ENCODE measurements around the gene RFX8. TPM values are rescaled to one million over a fixed set of nuclear protein-coding genes. Genes with fewer than 3 reads are reported as not detected.

Gene RFX8
- total RNA-seq, 2 experiments from 2014 or later: 0.90 to 1.0 TPM

DNA sequence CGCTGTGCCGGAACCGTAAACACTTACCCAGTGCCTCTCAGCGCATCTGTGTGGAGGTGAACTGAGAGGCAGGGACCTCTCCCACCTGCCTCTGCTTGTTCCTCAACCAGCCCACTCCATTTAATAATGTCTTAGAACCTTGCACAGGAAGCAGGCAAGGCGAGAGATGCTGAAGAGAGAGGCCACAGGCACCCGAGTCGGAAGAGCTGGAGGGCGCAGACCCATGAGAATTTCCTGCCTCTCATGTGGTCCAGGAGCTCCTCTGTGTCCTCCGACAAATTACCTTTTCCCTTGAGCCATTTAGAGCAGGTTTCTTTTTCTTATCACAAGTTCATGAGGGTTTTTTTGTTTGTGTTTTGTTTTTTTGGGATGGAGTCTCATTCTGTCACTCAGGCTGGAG, 4.9 kb upstream of the RFX8 start:
- no peak for DNase-seq
- POLR2A ChIA-PET: no interaction called here
- H3K36me3 Mint-ChIP-seq: no peaks in the 10 kb centered on the region
- H3K27me3 Mint-ChIP-seq: peaks cover 2% of the 10 kb centered on the region
- H3K27ac Mint-ChIP-seq: no peak overlapping the region
- intact Hi-C loops (cut with micrococcal nuclease): loop anchor here (5.0 kb wide), 2 partner anchors 237 to 277 kb away; no protein-coding TSS in a partner anchor
- H3K4me1 Mint-ChIP-seq (ENCODE audit: low read depth): peaks cover 12% of the 10 kb centered on the region
- no peak overlapping the region for H3K4me3 Mint-ChIP-seq
- H3K9me3 Mint-ChIP-seq: no peaks in the 10 kb centered on the region
- CTCF ChIA-PET: no interaction called here

DNA sequence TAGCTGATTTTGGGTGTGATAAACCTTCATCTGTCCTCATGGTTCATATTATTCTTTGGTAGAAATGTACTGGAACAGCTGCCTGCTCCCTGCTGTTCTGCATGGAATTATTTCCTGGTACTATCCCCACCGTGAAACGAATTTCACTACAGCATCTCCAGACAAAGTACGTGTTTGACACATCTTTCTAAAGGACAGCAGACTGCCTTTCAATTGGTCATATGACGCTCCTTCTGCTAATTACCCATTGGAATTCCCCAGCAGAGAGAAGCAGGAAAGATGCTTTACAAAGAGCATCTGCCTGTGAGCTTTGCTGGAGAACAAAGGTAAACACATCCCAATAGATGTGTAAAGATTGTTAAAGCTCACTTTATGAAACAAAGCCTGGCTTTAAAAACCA, 4.4 kb upstream of the RFX8 start:
- Mint-ChIP-seq H3K9me3 (no peaks in the 10 kb centered on the region), H3K4me3 (no peak overlapping the region), H3K36me3 (no peaks in the 10 kb centered on the region), H3K27ac (no peak overlapping the region), H3K27me3 (peaks cover 2% of the 10 kb centered on the region), H3K4me1 (ENCODE audit: low read depth) (peaks cover 13% of the 10 kb centered on the region)
- intact Hi-C loops (cut with micrococcal nuclease): loop anchor here (5.0 kb wide), 2 partner anchors 238 to 278 kb away; no protein-coding TSS in a partner anchor
- CTCF ChIA-PET: no interaction called here
- DNase-seq: no peak
- POLR2A ChIA-PET: no interaction called here

DNA sequence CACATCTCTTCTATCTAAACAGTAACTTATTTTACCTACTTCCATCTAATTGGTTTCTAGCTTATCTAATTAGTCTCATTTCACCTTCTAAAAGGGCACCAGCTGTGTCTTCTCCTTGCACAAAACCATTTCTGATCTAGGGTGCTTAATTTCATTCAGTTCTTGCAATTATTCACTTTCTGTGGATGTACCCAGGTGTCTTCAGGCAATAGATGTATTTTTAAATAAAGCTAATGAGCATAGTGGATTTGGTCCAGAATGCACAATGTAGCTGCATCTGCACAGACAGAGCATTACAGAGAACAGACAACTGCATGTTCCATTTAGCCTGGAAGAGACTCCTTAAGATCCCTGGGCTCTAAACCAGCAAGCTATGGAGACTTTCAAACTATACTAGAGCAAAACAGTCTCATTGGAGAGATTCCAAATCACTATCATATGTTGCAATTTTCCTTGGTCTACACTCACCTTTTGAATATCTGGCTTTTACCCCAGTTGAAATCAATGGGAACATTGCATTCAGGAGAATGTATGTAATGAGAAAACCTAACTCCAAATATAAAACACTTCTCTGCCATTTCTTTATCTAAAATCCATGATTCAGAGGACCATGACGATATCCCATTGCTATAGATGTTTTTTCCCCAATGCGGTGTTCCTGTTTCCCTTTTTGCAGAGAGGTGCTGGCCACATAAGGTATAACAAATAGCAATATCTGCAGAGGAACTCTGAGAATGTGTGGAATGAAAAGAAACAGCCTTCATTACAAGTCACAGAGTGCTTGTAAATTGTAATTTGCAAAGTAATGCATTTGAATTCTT, 3.5 kb upstream of the RFX8 start:
- no peak for DNase-seq
- peaks cover 2% of the 10 kb centered on the region for H3K27me3 Mint-ChIP-seq
- CTCF ChIA-PET: no interaction called here
- POLR2A ChIA-PET: no interaction called here
- H3K9me3 Mint-ChIP-seq: no peaks in the 10 kb centered on the region
- intact Hi-C loops (cut with micrococcal nuclease): loop anchor here (5.0 kb wide), 2 partner anchors 239 to 279 kb away; no protein-coding TSS in a partner anchor
- no peaks in the 10 kb centered on the region for H3K36me3 Mint-ChIP-seq
- H3K4me1 Mint-ChIP-seq (ENCODE audit: low read depth): peaks cover 13% of the 10 kb centered on the region
- H3K27ac Mint-ChIP-seq: no peak overlapping the region
- H3K4me3 Mint-ChIP-seq: no peak overlapping the region

DNA sequence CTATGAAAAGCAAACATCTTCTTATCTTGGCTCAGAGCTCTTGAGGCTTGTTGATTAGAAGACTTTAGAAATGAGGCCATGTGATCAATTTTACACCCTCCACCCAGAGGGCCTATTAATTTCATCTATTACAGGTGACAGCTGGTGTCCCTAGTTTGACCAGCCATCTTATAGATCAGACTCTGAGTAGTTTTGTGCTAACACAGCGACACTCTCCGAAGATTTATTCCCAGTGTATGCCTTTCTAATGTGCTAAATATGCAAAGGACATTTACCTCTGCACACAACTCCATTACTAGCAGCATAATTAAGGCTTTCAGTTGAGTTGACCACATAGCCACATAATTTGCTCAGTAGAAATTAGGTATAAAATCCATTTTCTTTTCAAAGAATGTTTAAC, 2.6 kb upstream of the RFX8 start:
- Mint-ChIP-seq H3K36me3 (no peaks in the 10 kb centered on the region), H3K9me3 (no peaks in the 10 kb centered on the region), H3K27me3 (peaks cover 2% of the 10 kb centered on the region), H3K4me1 (ENCODE audit: low read depth) (peaks cover 13% of the 10 kb centered on the region), H3K4me3 (no peak overlapping the region), H3K27ac (no peak overlapping the region)
- ChIA-PET POLR2A (no interaction called here), CTCF (no interaction called here)
- intact Hi-C loops (cut with micrococcal nuclease): loop anchor here (5.0 kb wide), 2 partner anchors 240 to 280 kb away; no protein-coding TSS in a partner anchor
- DNase-seq: no peak

DNA sequence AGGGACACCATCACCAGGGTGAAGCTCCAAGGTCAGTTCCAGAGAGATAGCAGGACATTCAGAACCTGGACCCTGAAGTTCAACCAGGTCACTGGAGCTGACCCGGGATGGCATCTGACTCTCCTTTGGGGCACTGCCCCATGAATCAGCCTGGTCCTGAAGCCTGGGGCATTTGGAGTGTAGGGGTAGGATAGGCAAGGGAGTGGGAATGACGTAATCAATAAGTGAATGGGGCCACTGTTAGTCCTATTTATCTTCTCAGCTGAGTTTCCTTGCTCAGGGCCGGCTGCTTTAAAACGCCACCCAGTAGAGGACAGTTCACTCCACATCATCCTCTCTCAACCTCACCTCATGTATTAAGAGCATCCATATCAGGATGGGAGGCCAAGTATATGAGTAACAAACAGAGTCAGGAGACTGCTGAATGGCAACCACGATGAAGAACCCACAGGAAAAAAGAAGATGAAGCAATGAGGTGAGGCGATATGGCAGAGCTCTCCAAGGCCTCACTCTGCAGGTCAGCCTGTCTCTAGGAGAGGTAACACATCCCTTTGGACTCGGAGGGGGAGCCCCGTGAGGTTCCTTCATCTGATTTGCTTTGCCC, 1.8 kb upstream of the RFX8 start:
- CTCF ChIA-PET: no interaction called here
- H3K27me3 Mint-ChIP-seq: peaks cover 2% of the 10 kb centered on the region
- no peaks in the 10 kb centered on the region for H3K9me3 Mint-ChIP-seq
- H3K4me3 Mint-ChIP-seq: no peak overlapping the region
- intact Hi-C loops (cut with micrococcal nuclease): loop anchor here (5.0 kb wide), 2 partner anchors 241 to 281 kb away; no protein-coding TSS in a partner anchor
- POLR2A ChIA-PET: no interaction called here
- no peaks in the 10 kb centered on the region for H3K36me3 Mint-ChIP-seq
- no peak for DNase-seq
- no peak overlapping the region for H3K27ac Mint-ChIP-seq
- H3K4me1 Mint-ChIP-seq (ENCODE audit: low read depth): peaks cover 13% of the 10 kb centered on the region

DNA sequence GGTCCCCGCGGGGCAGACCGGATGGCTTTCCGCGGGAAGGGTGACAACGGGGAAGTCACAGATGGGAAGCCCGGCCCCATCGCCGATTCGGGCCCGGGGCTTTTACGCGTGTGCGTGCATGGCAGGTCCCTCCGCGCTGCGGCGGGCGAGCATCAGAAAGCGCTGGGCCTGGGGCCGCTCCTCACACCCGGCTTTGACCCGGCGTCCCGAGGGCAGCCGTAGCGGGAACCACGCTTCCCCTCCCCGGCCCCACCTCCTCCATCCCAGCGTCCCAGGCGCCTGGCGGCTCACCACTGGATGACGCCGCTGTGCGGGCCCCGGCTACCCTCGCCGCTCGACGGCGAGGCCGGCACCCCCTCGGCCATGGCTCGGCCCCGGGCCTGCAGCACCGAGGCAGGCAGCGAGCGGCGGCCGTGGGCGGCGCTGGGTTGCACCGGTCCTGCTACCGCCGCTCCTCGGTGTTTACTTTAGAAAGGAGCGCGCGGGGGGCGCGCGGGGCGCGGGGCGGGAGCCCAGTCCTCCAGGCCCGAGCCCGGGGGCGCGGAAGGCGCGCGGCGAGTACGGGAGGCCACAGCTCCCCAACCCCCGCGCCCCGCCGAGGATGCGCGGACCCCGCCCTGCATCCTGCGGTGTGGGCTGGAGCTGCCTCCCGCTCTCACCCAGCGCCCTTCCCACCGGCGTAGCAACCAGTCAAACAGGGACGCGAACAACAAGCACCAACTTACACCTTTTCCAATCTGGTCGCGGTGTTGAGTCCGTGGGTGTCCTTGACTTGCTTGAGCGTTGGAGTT, 806 bp downstream of the RFX8 start:
- Mint-ChIP-seq H3K27me3 (peaks cover 2% of the 10 kb centered on the region), H3K4me1 (ENCODE audit: low read depth) (peaks cover 7% of the 10 kb centered on the region), H3K9me3 (no peaks in the 10 kb centered on the region), H3K36me3 (no peaks in the 10 kb centered on the region), H3K27ac (peak overlapping the region; percentile 82), H3K4me3 (peak overlapping the region; percentile 80)
- intact Hi-C loops (cut with micrococcal nuclease): loop anchor here (2.0 kb wide), 1 partner anchor 43 kb away; no protein-coding TSS in a partner anchor
- POLR2A ChIA-PET: interaction anchor here (0.6 to 1.9 kb wide), 4 partner anchors 186 to 263 kb away, joined by 3 to 6 read pairs (median 4); no protein-coding TSS in a partner anchor
- CTCF ChIA-PET: interaction anchor here (0.9 to 2.3 kb wide), 4 partner anchors 55 to 409 kb away, joined by 3 to 9 read pairs (median 4); no protein-coding TSS in a partner anchor
- DNase-seq: peak; percentile 65

DNA sequence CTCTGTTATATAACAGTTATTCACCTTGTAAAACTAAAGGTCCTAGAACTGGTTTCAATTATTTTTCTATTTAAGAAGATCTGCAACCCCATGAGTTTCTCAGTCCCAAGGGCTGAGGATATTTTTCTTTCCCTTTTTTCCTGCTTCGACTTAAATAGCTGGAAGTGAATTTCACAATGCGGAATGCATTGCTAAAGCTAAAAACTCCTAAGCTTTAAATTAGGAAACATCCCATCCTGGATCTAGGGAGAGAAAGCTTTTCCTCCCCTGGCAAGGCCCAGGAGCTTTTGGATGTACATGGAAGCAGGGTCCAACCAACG, 1.4 kb downstream of the RFX8 start:
- intact Hi-C loops (cut with micrococcal nuclease): no loop called here
- Mint-ChIP-seq H3K27ac (peak overlapping the region; percentile 65), H3K4me1 (ENCODE audit: low read depth) (peaks cover 7% of the 10 kb centered on the region), H3K27me3 (peaks cover 2% of the 10 kb centered on the region), H3K4me3 (peak overlapping the region; percentile 74), H3K36me3 (no peaks in the 10 kb centered on the region), H3K9me3 (no peaks in the 10 kb centered on the region)
- ChIA-PET POLR2A (interaction anchor here (1.9 kb wide), 1 partner anchor 223 kb away, joined by 6 read pairs; no protein-coding TSS in a partner anchor), CTCF (interaction anchor here (1.1 to 2.3 kb wide), 3 partner anchors 54 to 410 kb away, joined by 3 to 9 read pairs (median 5); no protein-coding TSS in a partner anchor)
- no peak for DNase-seq

DNA sequence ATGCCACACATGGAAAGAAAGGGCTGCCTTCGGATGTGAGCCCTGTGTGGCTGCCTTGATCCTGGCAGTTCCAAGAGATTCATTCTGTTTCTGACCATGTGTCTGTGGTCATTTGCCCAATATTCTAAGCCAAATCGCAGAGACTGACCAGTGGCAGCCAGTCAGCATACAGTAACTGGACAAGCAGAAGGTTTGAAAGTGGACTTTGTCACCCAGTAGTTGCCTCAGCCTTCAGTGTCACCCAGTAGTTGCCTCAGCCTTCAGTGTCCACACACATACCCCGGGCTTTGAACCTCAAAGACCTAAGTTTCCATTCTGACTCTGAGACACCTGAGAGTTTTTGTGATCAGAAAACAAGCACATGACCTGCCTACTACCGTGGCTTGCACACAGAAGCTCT, 5.0 kb downstream of the RFX8 start:
- H3K4me1 Mint-ChIP-seq (ENCODE audit: low read depth): peaks cover 2% of the 10 kb centered on the region
- POLR2A ChIA-PET: no interaction called here
- intact Hi-C loops (cut with micrococcal nuclease): no loop called here
- no peaks in the 10 kb centered on the region for H3K36me3 Mint-ChIP-seq
- no peaks in the 10 kb centered on the region for H3K27me3 Mint-ChIP-seq
- no peak overlapping the region for H3K27ac Mint-ChIP-seq
- H3K4me3 Mint-ChIP-seq: no peak overlapping the region
- H3K9me3 Mint-ChIP-seq: no peaks in the 10 kb centered on the region
- DNase-seq: no peak
- CTCF ChIA-PET: no interaction called here

DNA sequence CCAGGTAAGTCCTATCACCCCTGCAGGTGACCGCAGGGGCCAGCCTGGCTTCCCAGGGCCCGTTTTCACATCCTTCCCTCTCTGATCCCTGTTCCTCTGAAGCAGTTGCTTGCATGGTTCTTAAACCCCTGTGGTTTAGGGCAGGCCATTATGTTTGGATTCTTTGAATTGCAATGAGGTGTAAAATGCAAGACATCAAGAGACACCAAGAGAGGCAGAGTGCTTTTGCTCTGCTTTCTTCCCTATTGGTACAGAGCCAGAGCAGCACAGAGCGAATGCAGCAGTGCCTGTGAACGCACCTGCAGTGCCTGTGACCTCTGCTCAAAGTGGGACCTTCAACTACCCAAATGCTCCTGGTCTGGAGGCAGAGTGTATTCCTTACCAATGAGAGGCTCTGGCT, 7.6 kb downstream of the RFX8 start:
- intact Hi-C loops (cut with micrococcal nuclease): no loop called here
- ChIA-PET POLR2A (no interaction called here), CTCF (no interaction called here)

DNA sequence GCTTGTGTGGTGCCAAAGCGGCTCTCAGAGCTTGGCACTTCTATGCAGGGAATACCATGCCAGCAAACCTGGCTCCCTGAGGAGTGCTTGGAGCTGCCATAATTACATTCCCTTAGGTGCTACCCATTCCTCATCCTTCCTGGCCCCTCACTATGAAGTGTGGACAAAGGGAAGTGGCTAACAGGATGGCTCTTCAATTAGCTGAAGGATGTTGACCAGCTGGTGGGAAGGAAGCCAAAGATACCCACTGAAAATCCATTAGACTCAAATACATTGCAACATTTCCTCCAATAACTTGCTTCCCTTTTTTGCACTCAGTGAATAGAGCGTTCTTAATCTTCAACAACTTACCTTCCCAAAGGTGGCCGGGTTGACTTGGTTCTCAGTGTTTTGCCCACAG, 8.5 kb downstream of the RFX8 start:
- H3K36me3 Mint-ChIP-seq: no peaks in the 10 kb centered on the region
- no peaks in the 10 kb centered on the region for H3K4me1 Mint-ChIP-seq (ENCODE audit: low read depth)
- H3K27me3 Mint-ChIP-seq: no peaks in the 10 kb centered on the region
- no peak overlapping the region for H3K4me3 Mint-ChIP-seq
- POLR2A ChIA-PET: no interaction called here
- H3K9me3 Mint-ChIP-seq: no peaks in the 10 kb centered on the region
- intact Hi-C loops (cut with micrococcal nuclease): no loop called here
- DNase-seq: no peak
- no peak overlapping the region for H3K27ac Mint-ChIP-seq
- CTCF ChIA-PET: no interaction called here

More for the DNA sequence above, 7.6 kb downstream of the RFX8 start:
- Mint-ChIP-seq H3K27ac (no peak overlapping the region), H3K4me3 (no peak overlapping the region), H3K27me3 (no peaks in the 10 kb centered on the region), H3K36me3 (no peaks in the 10 kb centered on the region), H3K9me3 (no peaks in the 10 kb centered on the region), H3K4me1 (ENCODE audit: low read depth) (no peaks in the 10 kb centered on the region)
- no peak for DNase-seq

DNA sequence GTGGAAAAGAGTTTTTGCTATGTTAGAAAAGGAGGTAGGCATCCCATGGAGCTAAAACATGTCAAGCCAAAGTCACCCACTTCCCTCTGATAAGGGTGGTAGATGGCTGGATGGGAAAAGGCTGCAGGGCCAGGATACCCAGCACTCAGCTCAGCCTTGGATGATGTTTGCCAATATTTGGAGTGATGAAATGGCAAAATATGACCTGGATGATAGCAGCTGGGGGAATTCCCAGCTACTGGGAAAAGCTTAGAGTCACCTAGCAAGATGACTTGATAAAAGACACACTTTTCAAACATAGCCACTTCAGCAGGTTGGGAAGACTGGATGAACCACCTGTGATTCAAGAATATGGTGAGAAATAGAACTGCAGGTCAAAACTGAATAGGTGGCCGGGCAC, 10.1 kb downstream of the RFX8 start:
- DNase-seq: no peak
- Mint-ChIP-seq H3K27ac (no peak overlapping the region), H3K4me3 (no peak overlapping the region), H3K27me3 (no peaks in the 10 kb centered on the region), H3K36me3 (no peaks in the 10 kb centered on the region), H3K9me3 (no peaks in the 10 kb centered on the region), H3K4me1 (ENCODE audit: low read depth) (no peaks in the 10 kb centered on the region)
- CTCF ChIA-PET: interaction anchor here (0.6 kb wide), 1 partner anchor 47 kb away, joined by 3 read pairs; no protein-coding TSS in a partner anchor
- POLR2A ChIA-PET: no interaction called here
- intact Hi-C loops (cut with micrococcal nuclease): no loop called here

Measured in activated CD4-positive, alpha-beta memory T cell treated with anti-CD3 and anti-CD28 coated beads for 36 hours (primary cell).